ENCODE measurements around the gene ENTPD2.

DNA sequence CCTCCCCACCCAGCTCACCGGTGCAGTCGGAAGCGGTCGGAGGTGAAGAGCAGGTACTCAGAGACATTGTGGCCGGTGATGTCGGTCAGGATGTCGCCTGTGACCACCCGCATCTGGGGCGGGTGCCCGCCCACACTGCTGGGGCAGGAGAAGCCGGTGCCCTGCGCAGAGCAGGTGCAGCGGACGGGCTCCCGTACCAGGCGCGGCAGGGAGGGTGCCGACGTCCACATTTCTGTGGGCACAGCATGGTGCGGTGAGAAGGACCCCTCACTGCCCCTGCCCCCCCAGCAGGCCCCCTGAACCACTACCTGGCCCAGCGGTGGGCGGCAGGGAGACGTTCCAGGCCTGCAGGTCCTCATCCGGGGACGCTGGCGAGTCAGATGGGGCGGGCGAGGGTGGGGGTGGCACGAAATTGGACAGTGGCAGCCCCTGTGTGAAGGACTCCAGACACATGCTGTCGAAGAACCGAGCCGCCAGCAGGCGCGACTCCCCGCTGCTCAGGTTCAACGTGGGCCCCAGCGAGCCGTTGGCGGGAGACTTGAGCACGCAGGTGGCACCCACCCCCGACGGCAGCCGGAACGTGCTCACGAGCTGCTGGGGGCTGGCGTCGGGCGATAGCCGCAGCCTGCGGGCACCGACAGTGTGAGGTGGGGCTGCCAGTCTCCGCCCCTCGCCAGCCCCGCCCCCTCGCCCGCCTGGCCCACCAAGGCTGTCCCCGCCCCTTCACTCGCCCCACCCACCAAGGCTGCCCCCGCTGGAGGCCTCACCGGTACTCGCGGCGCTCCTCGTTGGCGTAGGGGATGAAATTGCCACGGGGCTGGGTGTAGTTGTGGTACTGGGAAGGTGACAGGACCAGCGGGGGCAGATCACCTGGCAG lies 40.9 kb downstream of the ENTPD2 start:
- TF ChIP-seq, protein P1, sequence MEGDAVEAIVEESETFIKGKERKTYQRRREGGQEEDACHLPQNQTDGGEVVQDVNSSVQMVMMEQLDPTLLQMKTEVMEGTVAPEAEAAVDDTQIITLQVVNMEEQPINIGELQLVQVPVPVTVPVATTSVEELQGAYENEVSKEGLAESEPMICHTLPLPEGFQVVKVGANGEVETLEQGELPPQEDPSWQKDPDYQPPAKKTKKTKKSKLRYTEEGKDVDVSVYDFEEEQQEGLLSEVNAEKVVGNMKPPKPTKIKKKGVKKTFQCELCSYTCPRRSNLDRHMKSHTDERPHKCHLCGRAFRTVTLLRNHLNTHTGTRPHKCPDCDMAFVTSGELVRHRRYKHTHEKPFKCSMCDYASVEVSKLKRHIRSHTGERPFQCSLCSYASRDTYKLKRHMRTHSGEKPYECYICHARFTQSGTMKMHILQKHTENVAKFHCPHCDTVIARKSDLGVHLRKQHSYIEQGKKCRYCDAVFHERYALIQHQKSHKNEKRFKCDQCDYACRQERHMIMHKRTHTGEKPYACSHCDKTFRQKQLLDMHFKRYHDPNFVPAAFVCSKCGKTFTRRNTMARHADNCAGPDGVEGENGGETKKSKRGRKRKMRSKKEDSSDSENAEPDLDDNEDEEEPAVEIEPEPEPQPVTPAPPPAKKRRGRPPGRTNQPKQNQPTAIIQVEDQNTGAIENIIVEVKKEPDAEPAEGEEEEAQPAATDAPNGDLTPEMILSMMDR (conservative IDR thresholded peaks at IDR 0.05; ENCODE audit: low read depth, low read length) = no peak
- no peak for TF ChIP-seq BHLHE40 (IDR thresholded peaks at IDR 0.05; ENCODE audit: low read depth, low read length)

All from IMR-90 (cell line).